Upper lobe of left lung (tissue), 6 donors: ENCODE measurements around the gene C1QL4. TPM values are rescaled to one million over a fixed set of nuclear protein-coding genes. Genes with fewer than 3 reads are reported as not detected.
"Not testable (repeated sequence)": the region's sequence is repeated elsewhere in the genome, so short reads cannot be mapped to it uniquely, and the experiment has no call there.

ENCODE experiments used
- ATAC-seq, 2 donors: fragments of 200-7000 bp; cut with Tn5 transposase; one replicate each; pipeline ENCODE4 v1.9.1; 2022; ENCODE audit warnings: mild to moderate bottlenecking in 2 of 2, moderate library complexity in 2 of 2; ENCODE audit not compliant: low FRiP score in 2 of 2
- DNase-seq, 2 donors: peaks; one replicate each; pipeline ENCODE4 v3.0.0-alpha.2; 2019 to 2020
- H3K27ac ChIP-seq, 4 donors: fragments of 200-600 bp; sonication (generic); one replicate each; pipeline ENCODE4 v1.5.1; 2016 to 2019
- H3K27me3 ChIP-seq, 4 donors: fragments of 200-600 bp; sonication (generic); one replicate each; pipeline ENCODE4 v1.5.1; 2017 to 2019
- H3K36me3 ChIP-seq, 4 donors: fragments of 200-600 bp; sonication (generic); one replicate each; pipeline ENCODE4 v1.5.1; 2016 to 2019
- H3K4me1 ChIP-seq, 4 donors: fragments of 200-600 bp; sonication (generic); one replicate each; pipeline ENCODE4 v1.5.1; 2018 to 2019
- H3K4me3 ChIP-seq, 4 donors: fragments of 200-600 bp; sonication (generic); one replicate each; pipeline ENCODE4 v1.5.1; 2017 to 2019; ENCODE audit warnings: mild to moderate bottlenecking in 2 of 4, moderate library complexity in 1 of 4
- H3K9me3 ChIP-seq, 4 donors: fragments of 200-600 bp; sonication (generic); one replicate each; pipeline ENCODE4 v1.5.1; 2018 to 2019
- EP300 ChIP-seq, 4 donors: sonication (generic); formaldehyde crosslinking; IDR thresholded peaks; one replicate each; pipeline ENCODE4 v1.5.1; 2017; ENCODE audit warnings: antibody characterized with exemption in 4 of 4, control low read depth in 2 of 4
- POLR2A ChIP-seq, 4 donors: fragments of 450-650 bp; IDR thresholded peaks; one replicate each; pipeline ENCODE4 v1.5.1; 2016 to 2017; ENCODE audit warnings: antibody characterized with exemption in 4 of 4, mild to moderate bottlenecking in 2 of 4
- POLR2AphosphoS5 ChIP-seq, 2 donors: sonication (generic); formaldehyde crosslinking; IDR thresholded peaks; one replicate each; pipeline ENCODE4 v1.5.1; 2017; ENCODE audit warnings: antibody characterized with exemption in 2 of 2
- WGBS, 2 donors: methylation state at CpG; one replicate each; pipeline ENCODE4 v1.1.5; 2017 to 2018; 5-methylcytosine and 5-hydroxymethylcytosine counted together
- total RNA-seq, 6 donors: library from RNA; depleted of rRNA in 4 of 6; stranded (reverse); fragments of >200 nt in 4 of 6; gene quantifications; one replicate each; pipeline versions ENCODE4 v1.1.0 to v1.2.1, GENCODE V29; 2016 to 2021
- TF ChIP-seq, protein P1 (sequence below), 6 experiments: fragments of 450-650 bp in 4 of 6; fragments of 200-600 bp in 2 of 6; sonication (generic) in 2 of 6; IDR thresholded peaks; one replicate each; pipeline ENCODE4 v1.5.1; 2016 to 2019; ENCODE audit warnings: antibody characterized with exemption in 6 of 6
- donor health status: DM: no; HTN: no; CAD: no; lungs with moderate emphysema.
- donor health status: DM: no; HTN: yes; CAD: no; lungs with severe emphysema.

Gene C1QL4
- total RNA-seq, 6 donors from 2014 or later: not detected

DNA sequence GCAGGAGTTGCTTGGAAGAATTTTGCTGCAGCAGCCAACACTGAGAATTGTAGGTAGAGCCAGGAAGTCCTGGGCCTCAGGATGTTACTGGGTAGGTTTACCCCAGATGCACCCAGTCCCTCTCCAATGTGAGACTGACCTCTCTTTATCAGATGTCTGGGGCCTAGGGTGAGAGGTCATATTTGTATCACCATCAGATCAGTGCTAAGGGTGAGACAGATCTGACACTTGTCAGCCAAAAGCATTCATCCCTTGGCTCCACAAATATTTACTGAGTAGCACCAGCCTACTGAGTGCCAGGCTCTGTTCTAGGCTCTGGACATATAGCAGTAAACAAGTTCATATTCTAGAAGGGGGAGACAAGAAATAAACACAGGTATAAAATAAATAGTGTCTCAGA lies 9.6 kb downstream of the C1QL4 start:
- DNase-seq (no peak), ATAC-seq (no peak)
- H3K9me3 ChIP-seq: no peaks in the 10 kb centered on the region
- TF ChIP-seq POLR2A (IDR thresholded peaks at IDR 0.05) (no peak), EP300 (IDR thresholded peaks at IDR 0.05) (no peak)
- no peak overlapping the region for H3K4me3 ChIP-seq
- H3K36me3 ChIP-seq: no peaks in the 10 kb centered on the region
- H3K4me1 ChIP-seq: peaks cover 6 to 21% (median 8%) of the 10 kb centered on the region in 4 donors
- H3K27me3 ChIP-seq: no peaks in the 10 kb centered on the region
- no peak overlapping the region for H3K27ac ChIP-seq

- Histone ChIP-seq H3K4me1 (peaks cover 10 to 18% (median 11%) of the 10 kb centered on the region in 4 donors), H3K27ac (no peak overlapping the region), H3K4me3 (no peak overlapping the region), H3K9me3 (no peaks in the 10 kb centered on the region), H3K36me3 (no peaks in the 10 kb centered on the region), H3K27me3 (no peaks in the 10 kb centered on the region)
- ATAC-seq (no peak), DNase-seq (no peak)
- 71 to 91% methylated on average over 2 to 6 of the region's 6 CpGs for WGBS, 2 donors
- TF ChIP-seq POLR2AphosphoS5 (IDR thresholded peaks at IDR 0.05) (no peak), EP300 (IDR thresholded peaks at IDR 0.05) (no peak), POLR2A (IDR thresholded peaks at IDR 0.05) (no peak)
- TF ChIP-seq, protein P1, sequence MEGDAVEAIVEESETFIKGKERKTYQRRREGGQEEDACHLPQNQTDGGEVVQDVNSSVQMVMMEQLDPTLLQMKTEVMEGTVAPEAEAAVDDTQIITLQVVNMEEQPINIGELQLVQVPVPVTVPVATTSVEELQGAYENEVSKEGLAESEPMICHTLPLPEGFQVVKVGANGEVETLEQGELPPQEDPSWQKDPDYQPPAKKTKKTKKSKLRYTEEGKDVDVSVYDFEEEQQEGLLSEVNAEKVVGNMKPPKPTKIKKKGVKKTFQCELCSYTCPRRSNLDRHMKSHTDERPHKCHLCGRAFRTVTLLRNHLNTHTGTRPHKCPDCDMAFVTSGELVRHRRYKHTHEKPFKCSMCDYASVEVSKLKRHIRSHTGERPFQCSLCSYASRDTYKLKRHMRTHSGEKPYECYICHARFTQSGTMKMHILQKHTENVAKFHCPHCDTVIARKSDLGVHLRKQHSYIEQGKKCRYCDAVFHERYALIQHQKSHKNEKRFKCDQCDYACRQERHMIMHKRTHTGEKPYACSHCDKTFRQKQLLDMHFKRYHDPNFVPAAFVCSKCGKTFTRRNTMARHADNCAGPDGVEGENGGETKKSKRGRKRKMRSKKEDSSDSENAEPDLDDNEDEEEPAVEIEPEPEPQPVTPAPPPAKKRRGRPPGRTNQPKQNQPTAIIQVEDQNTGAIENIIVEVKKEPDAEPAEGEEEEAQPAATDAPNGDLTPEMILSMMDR (IDR thresholded peaks at IDR 0.05): no peak
These were observed 11.4 kb downstream of the C1QL4 start for GRCh38 chr12:49325606-49326005.

GRCh38 chr12:49323524-49324097 lies 13.4 kb downstream of the C1QL4 start:
- Histone ChIP-seq H3K4me3 (peak overlapping the region in 3 of 4 donors; percentile 51 to 74 (median 64)), H3K4me1 (peaks cover 10 to 18% (median 11%) of the 10 kb centered on the region in 4 donors), H3K27ac (no peak overlapping the region), H3K36me3 (no peaks in the 10 kb centered on the region), H3K27me3 (no peaks in the 10 kb centered on the region), H3K9me3 (no peaks in the 10 kb centered on the region)
- WGBS, 2 donors: 8 to 18% methylated on average over 9 to 19 of the region's 19 CpGs
- ATAC-seq (no peak), DNase-seq (no peak)
- TF ChIP-seq, protein P1 (IDR thresholded peaks at IDR 0.05): no peak
- TF ChIP-seq EP300 (IDR thresholded peaks at IDR 0.05) (no peak), POLR2AphosphoS5 (IDR thresholded peaks at IDR 0.05) (no peak), POLR2A (IDR thresholded peaks at IDR 0.05) (no peak)

- peaks cover 10 to 18% (median 11%) of the 10 kb centered on the region in 4 donors for H3K4me1 ChIP-seq
- DNase-seq (peak; percentile 96 to 97), ATAC-seq (peak; percentile 100)
- no peaks in the 10 kb centered on the region for H3K27me3 ChIP-seq
- 0 to 1% methylated on average over 36 to 54 of the region's 65 CpGs for WGBS, 2 donors
- TF ChIP-seq POLR2AphosphoS5 (IDR thresholded peaks at IDR 0.05): peak; percentile 30 to 61
- TF ChIP-seq POLR2A (IDR thresholded peaks at IDR 0.05): peak in 2 of 4 donors; percentile 42 to 81
- TF ChIP-seq, protein P1 (IDR thresholded peaks at IDR 0.05): peak in 1 of 6 experiments; percentile 8
- no peak for TF ChIP-seq EP300 (IDR thresholded peaks at IDR 0.05)
- H3K27ac ChIP-seq: peak within 1 kb of the TSS in 3 of 4 donors; percentile 63 to 74 (median 65)
- H3K4me3 ChIP-seq: peak within 1 kb of the TSS; percentile 50 to 74 (median 58)
- no peaks in the 10 kb centered on the region for H3K36me3 ChIP-seq
- no peaks in the 10 kb centered on the region for H3K9me3 ChIP-seq
These were observed 14.1 kb downstream of the C1QL4 start, which contains the start of gene TROAP for GRCh38 chr12:49322708-49323523. TSS of gene TROAP (plus strand) at chr12:49323255. CDS start at chr12:49323609, 354 bp downstream.

DNA sequence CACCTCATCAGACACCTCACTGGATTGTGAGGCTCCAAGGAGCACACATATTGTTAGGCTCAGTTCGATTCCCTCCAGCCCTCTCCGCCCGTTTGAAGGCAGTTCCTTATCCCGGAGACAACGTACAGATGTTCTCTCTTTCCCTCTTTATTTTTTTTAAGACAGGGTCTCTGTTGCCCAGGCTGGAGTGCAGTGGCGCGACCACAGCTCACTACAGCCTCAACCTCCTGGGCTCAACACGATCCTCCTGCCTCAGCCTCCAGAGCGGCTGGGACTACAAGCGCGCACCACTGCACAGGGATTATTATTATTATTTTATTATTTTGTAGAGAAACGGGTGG lies 14.7 kb downstream of the C1QL4 start:
- ATAC-seq (no peak), DNase-seq (no peak)
- H3K27ac ChIP-seq: peak overlapping the region in 3 of 4 donors; percentile 63 to 74 (median 65)
- no peaks in the 10 kb centered on the region for H3K27me3 ChIP-seq
- H3K4me1 ChIP-seq: peaks cover 10 to 18% (median 11%) of the 10 kb centered on the region in 4 donors
- no peaks in the 10 kb centered on the region for H3K9me3 ChIP-seq
- TF ChIP-seq, protein P1 (IDR thresholded peaks at IDR 0.05): no peak
- TF ChIP-seq EP300 (IDR thresholded peaks at IDR 0.05) (no peak), POLR2A (IDR thresholded peaks at IDR 0.05) (no peak), POLR2AphosphoS5 (IDR thresholded peaks at IDR 0.05) (no peak)
- H3K4me3 ChIP-seq: peak overlapping the region; percentile 50 to 74 (median 58)
- 57 to 58% methylated on average over 11 to 12 of the region's 12 CpGs for WGBS, 2 donors
- H3K36me3 ChIP-seq: no peaks in the 10 kb centered on the region

DNA sequence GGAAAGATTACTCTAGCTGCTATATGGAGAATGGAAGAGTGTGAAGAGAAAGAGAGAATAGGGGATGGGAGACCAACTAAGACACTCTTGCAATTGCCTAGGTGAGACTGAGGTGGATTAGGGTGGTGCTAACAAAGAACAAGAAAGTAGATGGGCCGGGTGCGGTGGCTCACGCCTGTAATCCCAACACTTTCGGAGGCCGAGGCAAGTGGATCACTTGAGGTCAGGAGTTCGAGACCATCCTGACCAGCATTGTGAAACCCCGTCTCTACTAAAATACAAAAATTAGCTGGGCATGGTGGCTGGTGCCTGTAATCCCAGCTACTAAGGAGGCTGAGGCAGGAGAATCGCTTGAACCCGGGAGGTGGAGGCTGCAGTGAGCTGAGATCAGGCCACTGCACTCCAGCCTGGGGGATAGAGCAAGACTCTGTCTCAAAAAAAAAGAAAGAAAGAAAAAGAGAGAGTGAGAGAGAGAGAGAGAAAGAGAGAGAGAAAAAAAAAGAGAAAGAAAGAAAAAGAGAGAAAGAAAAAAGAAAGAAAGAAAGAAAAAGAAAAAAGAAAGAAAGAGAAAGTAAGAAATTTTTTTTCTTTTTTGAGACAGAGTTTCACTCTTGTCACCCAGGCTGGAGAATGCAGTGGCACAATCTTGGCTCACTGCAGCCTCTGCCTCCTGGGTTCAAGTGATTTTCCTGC lies 16.4 kb downstream of the C1QL4 start:
- ATAC-seq, H3K36me3 ChIP-seq, H3K9me3 ChIP-seq, H3K27ac ChIP-seq, DNase-seq, H3K27me3 ChIP-seq, H3K4me3 ChIP-seq: not testable (repeated sequence)
- 92 to 93% methylated on average over 9 of the region's 9 CpGs for WGBS, 2 donors
- peaks cover 10 to 18% (median 11%) of the 10 kb centered on the region in 4 donors for H3K4me1 ChIP-seq

- ATAC-seq, H3K27ac ChIP-seq, H3K27me3 ChIP-seq, DNase-seq, H3K4me1 ChIP-seq, H3K4me3 ChIP-seq, H3K9me3 ChIP-seq, H3K36me3 ChIP-seq: not testable (repeated sequence)
- WGBS, 2 donors: 93 to 97% methylated on average over 10 of the region's 10 CpGs
These were observed 19.9 kb downstream of the C1QL4 start for GRCh38 chr12:49317118-49317517.
